OCI-LY3 (cell line): ENCODE measurements around the gene IFI30.

Source experiments
- EZH2phosphoT487 ChIP-seq: fragments of 200-600 bp; shearing (Covaris generic); IDR thresholded peaks from 2 replicates; pipeline ENCODE4 v1.6.1; 2018; ENCODE audit warnings: antibody characterized with exemption, mixed run types, low read depth
- TF ChIP-seq, protein P1 (sequence below): fragments of 200-600, 300-600 bp; sonication (generic); IDR thresholded peaks from 2 replicates; pipeline ENCODE4 v1.5.1; 2014; ENCODE audit warnings: antibody characterized with exemption, low read length, low read depth

GRCh38 chr19:18174983-18175382, 1.4 kb downstream of the IFI30 start:
- TF ChIP-seq, protein P1, sequence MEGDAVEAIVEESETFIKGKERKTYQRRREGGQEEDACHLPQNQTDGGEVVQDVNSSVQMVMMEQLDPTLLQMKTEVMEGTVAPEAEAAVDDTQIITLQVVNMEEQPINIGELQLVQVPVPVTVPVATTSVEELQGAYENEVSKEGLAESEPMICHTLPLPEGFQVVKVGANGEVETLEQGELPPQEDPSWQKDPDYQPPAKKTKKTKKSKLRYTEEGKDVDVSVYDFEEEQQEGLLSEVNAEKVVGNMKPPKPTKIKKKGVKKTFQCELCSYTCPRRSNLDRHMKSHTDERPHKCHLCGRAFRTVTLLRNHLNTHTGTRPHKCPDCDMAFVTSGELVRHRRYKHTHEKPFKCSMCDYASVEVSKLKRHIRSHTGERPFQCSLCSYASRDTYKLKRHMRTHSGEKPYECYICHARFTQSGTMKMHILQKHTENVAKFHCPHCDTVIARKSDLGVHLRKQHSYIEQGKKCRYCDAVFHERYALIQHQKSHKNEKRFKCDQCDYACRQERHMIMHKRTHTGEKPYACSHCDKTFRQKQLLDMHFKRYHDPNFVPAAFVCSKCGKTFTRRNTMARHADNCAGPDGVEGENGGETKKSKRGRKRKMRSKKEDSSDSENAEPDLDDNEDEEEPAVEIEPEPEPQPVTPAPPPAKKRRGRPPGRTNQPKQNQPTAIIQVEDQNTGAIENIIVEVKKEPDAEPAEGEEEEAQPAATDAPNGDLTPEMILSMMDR: no peak
- no peak for TF ChIP-seq EZH2phosphoT487
